RWPE1 (cell line): Measurements from ENCODE around the gene EMID1.

Experiments
- CTCF ChIA-PET: fragments of 350-600 bp; sonication (Branson Sonifier 250); formaldehyde crosslinking; extraction: SDS; loops from one replicate; lab custom pipeline; 2021; lab: Yijun Ruan, JAX
- POLR2A ChIA-PET: fragments of 400-600 bp; formaldehyde crosslinking; extraction: SDS; loops from one replicate; lab custom pipeline; 2020; ENCODE audit warnings: antibody characterized with exemption; ENCODE audit not compliant: low non-redundant PET; lab: Yijun Ruan, JAX
- DNase-seq: peaks from one replicate; pipeline ENCODE4 v3.0.0; 2012; ENCODE audit warnings: low spot score
- H3K27ac ChIP-seq: fragments of 450-650 bp; 2 replicates; pipeline ENCODE4 v1.5.1; 2017
- CTCF ChIP-seq: fragments of 450-650 bp; conservative IDR thresholded peaks from 2 replicates; pipeline ENCODE4 v1.5.1; 2017; ENCODE audit warnings: low read depth, mild to moderate bottlenecking

The EMID1 gene

DNA sequence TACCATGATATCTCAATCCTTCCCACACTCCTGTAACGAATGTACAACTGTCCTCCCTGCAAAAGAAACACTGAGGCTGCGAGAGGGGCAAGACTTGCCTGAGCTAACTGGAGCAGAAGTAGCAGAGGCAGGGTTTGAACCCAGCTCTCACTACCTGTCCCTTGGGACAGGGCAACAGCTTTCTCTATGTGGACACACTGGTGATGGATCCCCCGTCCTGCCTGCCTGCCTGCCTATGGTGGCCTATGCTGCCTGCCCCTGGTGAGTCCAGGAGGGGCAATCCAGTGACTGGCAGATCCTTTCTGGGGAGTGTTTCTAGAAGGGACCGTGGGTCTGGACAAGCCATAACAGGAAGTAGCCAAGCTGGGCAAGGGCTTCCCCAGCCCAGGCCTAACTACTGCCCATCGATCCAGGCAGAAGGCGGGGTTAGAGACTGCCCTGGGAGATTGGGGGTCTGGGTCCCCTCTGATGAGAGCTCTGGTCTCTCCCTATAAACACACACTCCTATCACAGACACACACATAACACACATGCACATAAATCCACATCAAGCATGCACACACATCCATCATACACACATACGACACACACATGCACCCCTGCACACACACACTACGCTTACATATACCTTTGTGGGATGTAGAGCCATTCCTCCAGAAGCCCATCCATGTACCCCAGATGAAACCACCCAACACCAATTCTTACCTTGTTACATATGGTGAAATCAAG lies 1.1 kb upstream of the EMID1 start:
- TF ChIP-seq CTCF: no peak
- no peak overlapping the region for H3K27ac ChIP-seq
- POLR2A ChIA-PET: no interaction called here
- DNase-seq: no peak
- CTCF ChIA-PET: interaction anchor here (0.6 to 0.7 kb wide), 3 partner anchors 24 to 314 kb away, joined by 4 to 5 read pairs (median 5); no protein-coding TSS in a partner anchor

DNA sequence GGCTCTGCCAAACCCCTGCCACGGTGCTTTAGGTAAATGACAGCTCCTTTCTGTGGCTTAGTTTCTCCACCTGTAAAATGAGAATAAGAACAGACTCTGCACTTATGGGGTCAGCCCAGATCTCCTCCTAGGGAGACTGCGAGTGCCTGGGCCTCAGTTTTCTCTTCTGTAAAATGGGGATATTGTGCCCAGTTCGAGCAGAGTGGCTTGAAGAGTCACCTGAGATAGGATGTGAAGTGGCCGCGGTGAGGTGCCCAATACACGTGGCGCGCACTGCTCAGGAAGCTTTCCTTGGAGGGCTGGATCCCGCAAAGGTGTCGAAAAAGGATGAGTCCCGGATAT lies 473 bp upstream of the EMID1 start:
- POLR2A ChIA-PET: no interaction called here
- no peak for DNase-seq
- H3K27ac ChIP-seq: no peak overlapping the region
- CTCF ChIA-PET: interaction anchor here (0.7 kb wide), 1 partner anchor 315 kb away, joined by 5 read pairs; no protein-coding TSS in a partner anchor
- TF ChIP-seq CTCF: no peak

GRCh38 chr22:29206372-29207242 lies 911 bp downstream of the EMID1 start:
- POLR2A ChIA-PET: no interaction called here
- no peak for DNase-seq
- no peak overlapping the region for H3K27ac ChIP-seq
- TF ChIP-seq CTCF: no peak
- CTCF ChIA-PET: interaction anchor here (0.6 to 0.7 kb wide), 3 partner anchors 14 to 150 kb away, joined by 3 to 7 read pairs (median 4); no protein-coding TSS in a partner anchor

DNA sequence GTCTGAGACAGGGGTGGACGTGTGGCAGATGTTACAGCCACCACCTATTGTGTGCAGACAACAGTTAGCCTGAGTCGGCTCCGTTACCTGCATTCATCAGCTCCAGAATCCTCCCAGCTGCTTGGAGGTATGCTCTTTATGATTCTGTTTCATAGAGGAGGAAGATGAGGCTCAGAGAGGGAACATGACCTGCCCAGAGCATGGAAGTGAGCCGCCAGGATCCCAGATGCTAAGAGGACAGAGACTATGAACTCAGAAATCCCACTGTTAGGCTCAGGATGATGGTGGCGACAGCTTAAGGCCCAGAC lies 1.5 kb downstream of the EMID1 start:
- DNase-seq: no peak
- ChIA-PET POLR2A (no interaction called here), CTCF (no interaction called here)
- TF ChIP-seq CTCF: no peak
- no peak overlapping the region for H3K27ac ChIP-seq

DNA sequence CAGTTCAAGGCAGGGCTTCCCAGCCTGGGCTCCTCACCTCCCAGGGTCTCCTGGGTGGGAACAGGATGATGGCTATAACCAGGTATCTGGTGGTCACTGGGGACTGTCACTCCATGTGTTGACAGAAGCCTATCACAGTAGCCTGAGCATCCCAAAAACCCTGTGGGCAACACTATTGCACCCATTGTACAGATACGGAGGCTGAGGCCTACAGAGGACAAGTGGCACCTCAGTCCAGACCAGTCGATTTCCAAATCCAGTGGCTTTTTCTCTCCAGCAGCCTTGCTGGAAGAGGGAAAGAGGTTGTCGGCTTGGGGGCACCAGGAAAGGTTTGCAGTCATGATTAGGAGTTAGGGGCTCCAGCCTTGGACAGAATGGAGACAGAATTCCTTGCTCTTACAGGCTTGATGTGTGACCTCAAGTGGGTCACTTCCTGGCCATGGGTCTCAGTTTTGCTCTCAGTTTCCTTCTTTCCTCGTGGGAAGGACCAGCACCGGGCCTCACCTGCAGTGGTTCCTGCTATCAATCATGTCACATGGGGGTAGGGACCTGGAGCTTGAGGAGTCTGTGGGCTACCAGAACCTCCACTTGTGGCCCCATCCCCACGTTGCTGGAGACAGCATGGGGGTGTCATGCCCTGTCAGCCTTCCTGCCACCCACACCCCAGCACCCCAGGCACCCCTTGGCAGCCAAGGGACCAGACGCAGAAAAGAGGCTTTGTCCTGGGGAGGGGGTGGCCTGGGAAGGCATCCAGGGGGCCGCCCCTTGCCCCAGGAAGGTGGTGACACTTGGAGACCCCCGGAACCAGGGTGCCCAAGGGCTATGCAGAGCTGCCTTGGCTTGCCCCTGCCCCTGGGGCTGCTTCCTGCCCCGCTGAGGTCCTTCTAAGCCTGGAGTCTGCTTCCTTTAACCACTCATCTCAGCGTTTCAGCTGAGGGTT lies 2.1 kb downstream of the EMID1 start:
- ChIA-PET CTCF (no interaction called here), POLR2A (no interaction called here)
- DNase-seq: no peak
- no peak for TF ChIP-seq CTCF
- no peak overlapping the region for H3K27ac ChIP-seq

DNA sequence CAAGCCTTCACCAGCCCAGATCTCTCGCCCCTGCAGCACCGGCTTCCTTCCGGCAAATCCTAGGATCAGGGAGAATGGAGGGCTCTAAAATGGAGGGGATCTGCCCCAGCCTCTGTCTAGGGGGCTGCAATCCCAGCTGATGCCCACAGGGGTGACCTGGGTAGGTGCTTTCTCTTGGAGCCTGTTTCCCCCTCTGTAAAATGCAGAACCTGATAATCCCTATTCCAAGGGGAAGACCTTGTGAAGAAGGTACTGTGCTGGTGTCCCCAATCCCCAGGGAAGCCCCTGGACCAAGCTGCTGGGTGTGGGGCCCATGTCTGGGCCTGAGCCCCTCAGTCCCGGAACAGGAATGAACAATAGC lies 2.8 kb downstream of the EMID1 start:
- CTCF ChIA-PET: no interaction called here
- no peak overlapping the region for H3K27ac ChIP-seq
- DNase-seq: no peak
- TF ChIP-seq CTCF: no peak
- POLR2A ChIA-PET: no interaction called here
